ENCODE results near the gene SFTPA2.
"Not testable (repeated sequence)": the region's sequence is repeated elsewhere in the genome, so short reads cannot be mapped to it uniquely, and the experiment has no call there.

GRCh38 chr10:79570624-79571023 lies 10.4 kb upstream of the SFTPA2 start:
- not testable (repeated sequence) for TF ChIP-seq CTCF (IDR thresholded peaks at IDR 0.05; ENCODE audit: poor library complexity); EZH2 (IDR thresholded peaks at IDR 0.05; ENCODE audit: borderline replicate concordance); EZH2phosphoT487 (IDR thresholded peaks at IDR 0.05; ENCODE audit: low read depth, severe bottlenecking, unreplicated experiment)

Data from hepatocyte (in vitro differentiated cells).